ENCODE measurements around the gene LSP1.
"Not testable (repeated sequence)": the region's sequence is repeated elsewhere in the genome, so short reads cannot be mapped to it uniquely, and the experiment has no call there.

LSP1 gene

DNA sequence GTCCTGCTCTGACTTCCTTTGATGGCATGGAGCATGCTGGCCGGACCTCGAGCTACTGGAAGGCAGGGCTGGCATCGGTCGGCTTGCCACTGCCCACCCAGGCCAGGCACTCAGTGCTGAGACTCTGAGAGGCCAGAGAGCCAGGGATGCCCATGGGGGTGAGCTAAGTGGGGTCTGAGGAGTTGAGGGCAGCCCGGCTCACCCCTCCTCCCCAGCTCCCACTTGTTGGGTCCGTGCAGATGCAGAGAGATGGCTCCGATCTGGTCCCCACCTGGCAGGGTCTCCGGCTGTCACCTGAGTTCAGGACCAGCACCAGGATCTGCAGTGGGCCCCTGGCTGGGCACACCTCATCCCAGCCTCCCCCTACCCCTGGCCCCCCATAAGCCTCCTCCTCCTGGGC is 13.3 kb downstream of the LSP1 start:
- no peak for DNase-seq

DNA sequence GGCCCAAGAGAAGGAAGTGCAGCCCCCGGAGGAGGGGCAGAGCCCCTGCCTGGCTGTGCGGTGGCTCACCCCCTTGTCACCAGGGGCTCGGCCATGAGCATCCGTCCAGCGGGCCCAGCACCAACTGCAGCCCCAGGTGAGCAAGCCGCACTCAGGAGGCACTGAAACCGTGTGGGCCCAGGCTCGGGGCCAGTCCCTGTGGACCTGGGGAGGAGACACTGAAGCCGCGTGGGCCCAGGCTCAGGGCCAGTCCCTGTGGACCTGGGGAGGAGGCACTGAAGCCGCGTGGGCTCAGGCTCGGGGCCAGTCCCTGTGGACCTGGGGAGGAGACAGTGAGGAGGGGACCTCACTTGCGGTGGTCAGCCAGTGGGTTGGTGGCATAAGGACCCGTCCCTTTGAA is 13.9 kb downstream of the LSP1 start:
- no peak for DNase-seq

DNA sequence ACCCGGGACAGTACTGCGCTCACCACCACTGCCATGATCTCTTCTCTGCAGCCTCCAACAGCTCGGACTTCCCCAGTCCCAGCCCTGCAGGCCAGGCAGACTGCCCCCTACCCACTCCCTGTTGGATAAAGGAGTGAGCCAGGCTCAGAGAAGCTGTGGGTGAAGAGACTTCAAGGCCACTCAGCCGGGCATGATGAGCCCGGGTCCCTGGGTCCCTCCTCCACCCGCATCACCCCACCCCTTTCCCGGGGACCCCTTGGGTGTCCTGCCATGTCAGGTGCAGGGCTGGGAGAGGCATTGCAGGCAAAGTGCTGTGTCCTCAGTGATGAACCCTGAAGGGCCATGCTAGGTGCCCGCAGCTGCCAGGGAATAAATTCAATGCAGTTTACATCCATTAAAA is 14.5 kb downstream of the LSP1 start:
- no peak for DNase-seq

GRCh38 chr11:1868056-1868635 is 15.3 kb downstream of the LSP1 start:
- no peak for DNase-seq

- DNase-seq: no peak
Observed at GRCh38 chr11:1868636-1869291, 15.9 kb downstream of the LSP1 start.

DNA sequence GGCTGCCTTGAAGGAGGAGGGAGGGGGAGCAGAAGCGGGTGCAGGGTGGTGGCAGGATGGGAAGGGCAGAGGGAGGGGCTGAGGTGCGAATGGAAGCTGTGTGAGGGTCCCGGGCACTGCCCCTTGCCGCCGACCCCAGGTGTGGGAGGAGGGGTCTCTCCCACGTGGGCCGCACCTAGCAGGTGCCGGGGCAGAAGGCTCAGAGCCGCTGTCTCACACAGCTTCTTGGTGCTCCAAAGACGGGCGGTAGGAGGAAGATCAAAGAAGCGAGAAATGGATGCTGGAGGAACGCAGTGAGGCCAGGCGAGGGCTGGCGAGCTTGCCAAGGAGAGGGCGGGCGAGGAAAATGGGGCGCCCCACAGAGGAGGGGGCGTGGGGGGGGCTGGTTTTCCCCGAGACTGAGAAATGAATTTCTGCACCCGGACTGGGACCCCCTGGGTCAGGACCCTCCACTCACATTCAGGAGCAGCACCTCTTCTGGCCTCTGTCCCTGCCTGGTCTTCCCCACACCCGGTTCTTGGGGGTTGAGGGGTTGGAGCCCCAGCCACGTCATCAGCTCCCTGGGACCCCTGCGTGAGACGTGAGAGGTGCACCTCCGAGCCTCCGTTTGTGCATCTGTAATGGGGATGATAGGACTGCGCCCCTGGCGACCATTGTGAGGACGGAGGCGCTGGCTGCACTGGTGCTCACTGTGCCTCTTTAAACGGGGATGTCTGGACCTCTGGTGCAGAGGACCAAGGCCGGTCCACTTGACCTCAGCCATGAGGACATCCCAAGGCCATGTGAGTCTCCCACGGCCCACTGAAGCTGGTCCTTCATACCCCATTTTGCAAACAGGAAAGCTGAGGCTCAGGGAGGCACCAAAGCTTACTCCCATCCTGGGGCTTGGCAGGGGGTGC is 16.8 kb downstream of the LSP1 start:
- no peak for DNase-seq

DNA sequence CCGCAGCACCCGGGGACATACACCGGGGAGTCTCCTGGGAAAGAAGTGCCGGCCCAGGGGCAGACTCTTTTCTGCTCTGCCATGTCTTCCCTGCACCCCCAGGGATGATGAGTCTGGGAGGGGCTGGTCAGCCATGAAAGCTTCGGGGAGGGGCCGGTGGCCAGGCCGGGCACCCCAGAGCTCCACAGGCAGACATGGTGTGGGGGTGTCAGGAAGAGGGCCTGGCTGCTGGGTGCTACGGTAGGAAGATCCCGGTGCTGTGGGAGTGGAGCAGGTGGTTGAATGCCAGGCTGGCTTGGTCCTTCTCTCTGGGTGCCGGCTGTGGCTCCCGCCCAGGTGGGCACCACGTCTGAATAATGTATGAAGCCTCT is 17.4 kb downstream of the LSP1 start:
- DNase-seq: no peak

DNA sequence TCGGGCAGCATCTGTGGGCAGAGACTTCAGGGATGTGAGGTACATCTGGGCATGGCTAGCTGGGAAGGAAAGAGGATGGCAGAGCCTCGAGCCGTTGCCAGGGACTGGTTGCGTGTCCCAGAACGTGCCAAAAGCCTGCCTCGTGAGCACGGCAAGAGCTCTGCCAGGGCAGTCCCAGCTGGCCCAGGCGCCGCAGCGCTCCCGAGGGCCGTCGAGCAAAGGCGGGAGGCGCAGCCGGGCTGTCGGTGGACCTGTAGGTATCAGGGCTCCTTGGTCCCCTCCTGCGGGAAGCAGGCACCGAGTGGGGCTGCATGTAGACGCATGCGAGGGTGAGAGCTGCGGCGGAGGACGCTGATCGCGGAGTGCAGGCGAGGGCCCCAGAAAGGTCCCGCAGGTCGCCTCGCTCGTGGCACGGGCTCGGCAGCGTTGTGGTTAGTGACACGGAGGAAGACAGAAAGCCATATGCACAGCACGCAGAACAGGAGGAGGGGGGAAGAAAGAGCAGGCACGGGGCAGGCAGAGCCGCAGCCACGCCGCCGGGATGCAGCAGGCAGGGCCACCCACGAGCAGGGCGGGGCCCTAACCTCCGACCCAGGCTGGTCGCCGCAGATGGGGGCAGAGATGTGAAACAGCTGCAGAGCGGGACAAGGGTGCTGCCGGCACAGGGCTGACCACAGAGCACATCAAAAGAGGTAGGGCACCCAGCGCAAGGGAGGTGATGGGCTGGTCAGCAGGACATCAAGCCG is 18.0 kb downstream of the LSP1 start:
- no peak for DNase-seq

DNA sequence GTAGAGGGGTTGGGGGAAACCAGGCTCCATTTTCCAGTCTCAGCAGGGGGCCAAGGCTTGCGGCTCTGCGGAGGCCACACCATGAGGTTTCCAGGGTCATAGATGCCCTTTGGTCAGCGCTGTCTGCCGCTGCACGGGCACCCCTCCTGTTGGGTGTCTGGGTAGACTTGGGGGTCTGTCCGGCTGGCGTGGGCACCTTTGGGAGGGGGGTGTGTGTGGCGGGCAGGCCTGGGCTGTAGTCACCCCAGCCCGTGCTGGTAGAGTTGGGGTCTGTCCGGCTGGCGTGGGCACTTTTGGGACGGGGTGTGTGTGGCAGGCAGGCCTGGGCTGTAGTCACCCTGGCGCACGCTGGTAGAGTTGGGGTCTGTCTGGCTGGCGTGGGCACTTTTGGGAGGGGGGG is 18.6 kb downstream of the LSP1 start:
- no peak for DNase-seq

GRCh38 chr11:1872267-1872985 is 19.5 kb downstream of the LSP1 start:
- DNase-seq: no peak

- DNase-seq: no peak
Observed at GRCh38 chr11:1873048-1873812, 20.3 kb downstream of the LSP1 start.

GRCh38 chr11:1873813-1874150 is 20.9 kb downstream of the LSP1 start:
- not testable (repeated sequence) for DNase-seq

GRCh38 chr11:1874441-1875092 is 21.7 kb downstream of the LSP1 start:
- not testable (repeated sequence) for DNase-seq

GRCh38 chr11:1875093-1875850 is 22.4 kb downstream of the LSP1 start:
- no peak for DNase-seq

DNA sequence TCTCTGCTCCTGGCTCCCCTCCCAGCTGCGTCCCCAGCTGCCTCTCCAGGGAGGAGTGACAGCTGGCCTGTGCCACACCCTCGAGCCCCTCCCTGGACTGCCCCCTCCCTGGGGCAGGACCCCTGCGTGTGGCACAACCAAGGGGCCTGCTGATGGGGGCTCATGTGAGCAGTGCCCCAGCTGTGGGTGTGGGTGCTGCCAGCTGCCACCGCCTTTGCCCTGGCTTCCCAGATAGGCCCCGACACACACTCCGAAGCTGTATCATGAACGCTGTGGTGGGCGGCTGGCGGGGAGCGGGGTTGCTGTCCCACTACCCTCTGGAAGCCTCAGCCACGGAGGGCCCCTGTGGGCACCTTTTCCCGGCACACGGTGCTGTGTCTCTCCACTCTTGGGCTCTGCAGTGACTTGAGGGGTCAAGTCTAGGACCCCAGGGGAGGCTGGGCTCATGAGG is 23.0 kb downstream of the LSP1 start:
- DNase-seq: not testable (repeated sequence)

GRCh38 chr11:1876361-1877063 is 23.6 kb downstream of the LSP1 start:
- DNase-seq: no peak

DNA sequence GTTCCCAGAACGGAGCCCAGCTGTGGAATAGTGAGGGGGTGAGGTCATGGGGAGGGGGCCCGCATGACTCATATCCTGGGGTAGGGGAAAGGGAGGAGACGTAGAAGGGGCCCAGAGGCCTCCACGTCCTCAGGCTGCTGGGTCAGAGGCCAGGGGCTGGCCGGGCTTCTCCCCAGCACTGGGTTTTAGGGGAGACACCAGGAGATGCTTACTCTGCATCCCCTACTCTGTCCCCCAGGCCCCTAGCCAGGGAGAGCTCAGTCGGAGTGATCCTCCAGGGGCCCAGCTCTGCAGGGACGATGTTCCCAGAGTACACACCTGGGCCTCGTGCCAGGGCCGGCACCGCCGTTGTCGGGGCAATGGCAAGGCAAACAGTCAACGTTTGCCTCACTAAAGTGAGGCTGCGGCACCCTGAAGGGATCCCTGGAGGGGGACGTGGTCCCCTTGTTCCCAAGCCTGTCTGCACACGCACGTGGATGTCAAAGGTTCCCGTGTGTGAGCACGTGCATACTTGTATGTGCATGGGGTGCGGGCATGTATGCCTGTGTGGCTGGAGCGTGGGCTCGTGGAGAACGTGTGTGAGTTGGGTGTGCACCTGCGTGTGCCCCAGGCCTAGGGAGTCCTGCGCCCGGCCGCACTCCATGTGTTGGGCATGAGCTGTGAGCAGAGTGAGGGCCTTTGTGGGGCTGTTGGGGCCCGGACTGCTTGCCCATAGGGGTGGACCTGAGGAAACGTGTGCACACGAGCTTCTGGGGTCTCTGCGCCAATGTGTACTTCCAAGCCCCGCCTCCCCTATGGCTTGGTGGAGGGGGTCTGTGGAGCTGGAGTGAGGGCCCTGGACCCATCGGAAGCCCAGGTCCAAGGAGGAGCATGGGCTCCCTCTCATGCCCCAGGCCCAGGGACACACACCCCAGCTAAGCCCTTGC is 24.6 kb downstream of the LSP1 start:
- no peak for DNase-seq

DNA sequence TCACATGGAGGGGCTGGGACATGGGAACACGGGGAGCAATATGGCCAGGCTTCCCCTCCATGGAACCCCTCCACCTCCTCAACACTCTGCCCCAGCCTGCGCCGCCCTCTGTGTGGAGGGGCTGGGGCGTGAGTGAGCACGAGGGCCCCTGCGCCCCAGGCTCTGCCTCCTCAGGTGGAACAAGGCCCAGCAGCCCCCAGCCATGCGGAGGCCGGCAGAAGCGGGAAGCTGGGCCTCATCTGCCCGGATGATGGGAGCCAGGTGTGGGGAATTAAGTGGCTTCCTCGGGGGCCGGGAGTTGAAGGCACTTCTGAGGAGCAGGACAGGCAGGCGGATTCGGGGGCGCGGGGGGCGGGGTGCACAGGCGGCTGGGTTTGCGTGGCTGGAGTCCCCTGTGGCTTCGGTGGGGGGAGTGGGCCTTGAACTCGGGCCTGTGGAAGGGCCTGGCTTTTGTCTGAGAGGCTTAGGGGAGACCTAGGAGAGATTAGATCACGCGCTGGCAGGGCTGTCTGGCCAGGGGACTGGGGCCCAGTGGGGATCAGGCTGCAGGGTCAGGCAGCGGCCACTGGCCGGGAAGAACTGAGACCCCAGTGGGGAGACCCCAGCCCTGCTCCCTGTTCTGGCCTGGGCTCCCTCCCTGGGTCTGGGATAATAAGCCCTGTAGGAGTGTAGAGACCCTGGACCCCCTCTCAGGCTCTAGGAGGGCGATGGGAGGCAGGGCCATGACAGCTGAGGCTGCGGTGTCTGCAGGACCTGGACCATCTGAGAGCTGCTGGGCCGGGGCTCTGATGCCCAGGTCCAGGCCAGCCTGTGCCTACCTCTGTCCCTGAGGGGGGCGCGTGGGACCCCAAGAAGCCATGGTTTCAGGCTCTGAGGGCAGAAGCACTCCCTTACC is 25.5 kb downstream of the LSP1 start:
- DNase-seq: no peak

Data from NCI-H1417 treated with DMSO at 0.1 percent for 48 hours (cell line).